Keratinocyte (primary cell): ENCODE data around the gene SPRTN. TPM values are rescaled to one million over a fixed set of nuclear protein-coding genes. Genes with fewer than 3 reads are reported as not detected.

Source experiments
- DNase-seq: peaks from one replicate; pipeline ENCODE4 v3.0.0-alpha.2; 2011; ENCODE audit warnings: low read depth, missing footprints, low spot score
- FAIRE-seq: peaks from 2 replicates; lab custom pipeline; 2011; peaks lifted over from hg19 to GRCh38; lab: Jason Lieb, UNC
- H2AFZ ChIP-seq: 2 replicates; pipeline ENCODE4 v1.6.0; 2012; ENCODE audit warnings: low read length, control low read depth, inconsistent platforms; ENCODE audit not compliant: control insufficient read depth
- H3K27ac ChIP-seq: 2 replicates; pipeline ENCODE4 v1.5.1; 2011; ENCODE audit warnings: low read length; ENCODE audit not compliant: control insufficient read depth, insufficient read depth
- H3K27me3 ChIP-seq: 3 replicates; pipeline ENCODE4 v1.6.0; 2011; ENCODE audit warnings: low read length; ENCODE audit not compliant: control insufficient read depth, insufficient read depth; ENCODE audit errors: extremely low read depth
- H3K36me3 ChIP-seq, 2 experiments: 2 replicates in 1 of 2; 3 replicates in 1 of 2; pipeline ENCODE4 v1.5.1; 2011; ENCODE audit warnings: low read length in 2 of 2, mild to moderate bottlenecking in 1 of 2; ENCODE audit not compliant: control insufficient read depth in 2 of 2, insufficient read depth in 2 of 2; ENCODE audit errors: extremely low read depth in 1 of 2
- H3K4me1 ChIP-seq: 3 replicates; pipeline ENCODE4 v1.5.1; 2011; ENCODE audit warnings: low read length; ENCODE audit not compliant: control insufficient read depth, insufficient read depth; ENCODE audit errors: extremely low read depth
- H3K4me2 ChIP-seq: 3 replicates; pipeline ENCODE4 v1.6.0; 2011; ENCODE audit warnings: low read depth, low read length; ENCODE audit not compliant: control insufficient read depth, insufficient read depth; ENCODE audit errors: extremely low read depth
- H3K4me3 ChIP-seq, 3 experiments: fragments of 200-600 bp in 1 of 3; sonication (generic) in 1 of 3; 2 replicates in 2 of 3; 3 replicates in 1 of 3; pipeline ENCODE4 v1.5.1; 2011 to 2016; ENCODE audit warnings: low read length in 3 of 3, mild to moderate bottlenecking in 3 of 3, control low read depth in 2 of 3, inconsistent platforms in 1 of 3, low read depth in 1 of 3, mixed read lengths in 1 of 3, mixed run types in 1 of 3, moderate library complexity in 1 of 3; ENCODE audit not compliant: control insufficient read depth in 2 of 3, insufficient read depth in 2 of 3; ENCODE audit errors: extremely low read depth in 1 of 3
- H3K79me2 ChIP-seq: 2 replicates; pipeline ENCODE4 v1.6.0; 2012; ENCODE audit warnings: low read length; ENCODE audit not compliant: control insufficient read depth, insufficient read depth
- H3K9ac ChIP-seq: 3 replicates; pipeline ENCODE4 v1.6.0; 2011; ENCODE audit warnings: low read length; ENCODE audit not compliant: control insufficient read depth, insufficient read depth; ENCODE audit errors: extremely low read depth
- H3K9me1 ChIP-seq: 3 replicates; pipeline ENCODE4 v1.6.0; 2011; ENCODE audit warnings: low read length; ENCODE audit not compliant: control insufficient read depth, insufficient read depth; ENCODE audit errors: extremely low read depth
- H3K9me3 ChIP-seq: 2 replicates; pipeline ENCODE4 v1.5.1; 2012; ENCODE audit warnings: low read depth, low read length; ENCODE audit not compliant: control insufficient read depth
- H4K20me1 ChIP-seq: 3 replicates; pipeline ENCODE4 v1.6.0; 2011; ENCODE audit warnings: low read length; ENCODE audit not compliant: control insufficient read depth, insufficient read depth; ENCODE audit errors: extremely low read depth
- CTCF ChIP-seq, 3 experiments: IDR thresholded peaks in 1 of 3; conservative IDR thresholded peaks in 1 of 3; optimal IDR thresholded peaks in 1 of 3; 2 replicates in 2 of 3; 3 replicates in 1 of 3; pipeline versions ENCODE3 to v1.5.1; 2011; ENCODE audit warnings: low read length in 3 of 3, mild to moderate bottlenecking in 3 of 3, moderate library complexity in 2 of 3, control low read depth in 1 of 3, inconsistent platforms in 1 of 3; ENCODE audit not compliant: insufficient read depth in 2 of 3; ENCODE audit errors: extremely low read depth in 1 of 3
- EZH2 ChIP-seq: IDR thresholded peaks from one replicate; pipeline ENCODE4 v1.6.1; 2012; ENCODE audit warnings: inconsistent platforms, mild to moderate bottlenecking, low read length, moderate library complexity
- dilution Hi-C: fragments of 300-500 bp; cut with MboI; formaldehyde crosslinking; loops from one replicate; pipeline ENCODE4 v1.7.0; 2020; ENCODE audit warnings: low sequenced_read_pairs; ENCODE audit not compliant: extremely low pct_ligation_motif_present
- polyA plus RNA-seq, 5 experiments: library from polyadenylated mRNA; depleted of rRNA in 3 of 5; stranded (reverse) in 3 of 5; stranded (forward) in 1 of 5; unstranded in 1 of 5; fragments of >200 nt; gene quantifications; 1 replicate in 1 of 5; 2 replicates in 3 of 5; 3 replicates in 1 of 5; pipeline versions ENCODE4 v1.2.1 to v1.2.3, GENCODE V29; 2011 to 2012; ENCODE audit warnings: missing spikeins in 2 of 5, low read depth in 1 of 5, low replicate concordance in 1 of 5

SPRTN gene
- polyA plus RNA-seq, 1 donor (not counting 4 experiments of a cell fraction or from before 2014, with no cell fraction given), result 17.4 TPM

- H3K4me3 ChIP-seq, result no peak overlapping the region
- H3K36me3 ChIP-seq, result peaks cover 0 to 5% of the 10 kb centered on the region in 2 experiments
- no peak for FAIRE-seq
- no peaks in the 10 kb centered on the region for H4K20me1 ChIP-seq
- no peak overlapping the region for H2AFZ ChIP-seq
- no peak overlapping the region for H3K9ac ChIP-seq
- no peaks in the 10 kb centered on the region for H3K9me1 ChIP-seq
- no peak for TF ChIP-seq CTCF (optimal IDR thresholded peaks at IDR 0.05 in 1 of 3, IDR thresholded peaks at IDR 0.05 in 1 of 3, conservative IDR thresholded peaks at IDR 0.05 in 1 of 3; ENCODE audit: extremely low read depth in 1 of 3, insufficient read depth in 2 of 3, low read length in 3 of 3)
- no peak for TF ChIP-seq EZH2
- H3K9me3 ChIP-seq, result no peaks in the 10 kb centered on the region
- no peak overlapping the region for H3K27ac ChIP-seq
- H3K4me1 ChIP-seq, result peaks cover 44% of the 10 kb centered on the region
- H3K27me3 ChIP-seq, result no peaks in the 10 kb centered on the region
- no peak for DNase-seq
- peaks cover 50% of the 10 kb centered on the region for H3K79me2 ChIP-seq
- dilution Hi-C loops, result no loop called here
- no peak overlapping the region for H3K4me2 ChIP-seq
Observed at GRCh38 chr1:231393668-231394067, 55.6 kb downstream of the SPRTN start.

GRCh38 chr1:231395076-231395997 lies 57.2 kb downstream of the SPRTN start:
- H3K36me3 ChIP-seq, result no peaks in the 10 kb centered on the region
- peak; percentile 95 for FAIRE-seq
- H3K9me3 ChIP-seq, result no peaks in the 10 kb centered on the region
- H3K27ac ChIP-seq, result peak overlapping the region; percentile 82
- peak overlapping the region; percentile 56 for H2AFZ ChIP-seq
- no peaks in the 10 kb centered on the region for H4K20me1 ChIP-seq
- peak overlapping the region; percentile 90 for H3K4me2 ChIP-seq
- peaks cover 38% of the 10 kb centered on the region for H3K79me2 ChIP-seq
- peak; percentile 64 for DNase-seq
- no peaks in the 10 kb centered on the region for H3K9me1 ChIP-seq
- H3K4me1 ChIP-seq, result peaks cover 33% of the 10 kb centered on the region
- peak overlapping the region in 2 of 3 experiments; percentile 56 to 60 for H3K4me3 ChIP-seq
- no peaks in the 10 kb centered on the region for H3K27me3 ChIP-seq
- no peak for TF ChIP-seq EZH2
- no peak for TF ChIP-seq CTCF (optimal IDR thresholded peaks at IDR 0.05 in 1 of 3, IDR thresholded peaks at IDR 0.05 in 1 of 3, conservative IDR thresholded peaks at IDR 0.05 in 1 of 3; ENCODE audit: extremely low read depth in 1 of 3, insufficient read depth in 2 of 3, low read length in 3 of 3)
- dilution Hi-C loops, result no loop called here
- H3K9ac ChIP-seq, result peak overlapping the region; percentile 63
